Measurements from ENCODE around the gene ZNF189.

ZNF189 gene

GRCh38 chr9:101427957-101428655, 29.5 kb downstream of the ZNF189 start:
- H3K36me3 ChIP-seq (ENCODE audit: insufficient read depth, low read length), result no peaks in the 10 kb centered on the region
- H3K27me3 ChIP-seq (ENCODE audit: insufficient read depth, low read length, poor library complexity, severe bottlenecking), result no peaks in the 10 kb centered on the region
- H3K9me3 ChIP-seq (ENCODE audit: insufficient read depth, low read depth, low read length), result no peaks in the 10 kb centered on the region
- H3F3A ChIP-seq (ENCODE audit: low read depth), result no peaks in the 10 kb centered on the region
- no peaks in the 10 kb centered on the region for H3K9me2 ChIP-seq (replicated peaks; ENCODE audit: low read depth, low read length)
- H3K79me2 ChIP-seq (ENCODE audit: insufficient read depth, low read length), result no peaks in the 10 kb centered on the region
- H3K4me2 ChIP-seq (ENCODE audit: low read depth, low read length, poor library complexity, severe bottlenecking), result no peak overlapping the region
- H3K4me1 ChIP-seq (ENCODE audit: insufficient read depth, low read length, poor library complexity, severe bottlenecking), result no peaks in the 10 kb centered on the region
- no peak overlapping the region for H3K9ac ChIP-seq (ENCODE audit: low read depth, low read length, poor library complexity, severe bottlenecking)
- H4K20me1 ChIP-seq (ENCODE audit: insufficient read depth, low read length, poor library complexity, severe bottlenecking), result no peaks in the 10 kb centered on the region
- no peak overlapping the region for H3K4me3 ChIP-seq (ENCODE audit: low read length, poor library complexity, severe bottlenecking)
- TF ChIP-seq CTCF (conservative IDR thresholded peaks at IDR 0.05; ENCODE audit: low read length) (no peak), EZH2phosphoT487 (IDR thresholded peaks at IDR 0.05; ENCODE audit: borderline replicate concordance) (no peak)
- no peak overlapping the region for H2AFZ ChIP-seq (ENCODE audit: low read length)

GRCh38 chr9:101428909-101429308, 30.3 kb downstream of the ZNF189 start:
- no peak overlapping the region for H3K4me3 ChIP-seq (ENCODE audit: low read length, poor library complexity, severe bottlenecking)
- no peaks in the 10 kb centered on the region for H3F3A ChIP-seq (ENCODE audit: low read depth)
- H3K79me2 ChIP-seq (ENCODE audit: insufficient read depth, low read length), result no peaks in the 10 kb centered on the region
- H3K36me3 ChIP-seq (ENCODE audit: insufficient read depth, low read length), result no peaks in the 10 kb centered on the region
- H3K9me3 ChIP-seq (ENCODE audit: insufficient read depth, low read depth, low read length), result no peaks in the 10 kb centered on the region
- no peak overlapping the region for H2AFZ ChIP-seq (ENCODE audit: low read length)
- no peaks in the 10 kb centered on the region for H3K4me1 ChIP-seq (ENCODE audit: insufficient read depth, low read length, poor library complexity, severe bottlenecking)
- TF ChIP-seq EZH2phosphoT487 (IDR thresholded peaks at IDR 0.05; ENCODE audit: borderline replicate concordance), result no peak
- no peak for TF ChIP-seq CTCF (conservative IDR thresholded peaks at IDR 0.05; ENCODE audit: low read length)
- H3K4me2 ChIP-seq (ENCODE audit: low read depth, low read length, poor library complexity, severe bottlenecking), result no peak overlapping the region
- H4K20me1 ChIP-seq (ENCODE audit: insufficient read depth, low read length, poor library complexity, severe bottlenecking), result no peaks in the 10 kb centered on the region
- H3K9me2 ChIP-seq (replicated peaks; ENCODE audit: low read depth, low read length), result no peaks in the 10 kb centered on the region
- H3K9ac ChIP-seq (ENCODE audit: low read depth, low read length, poor library complexity, severe bottlenecking), result no peak overlapping the region
- no peaks in the 10 kb centered on the region for H3K27me3 ChIP-seq (ENCODE audit: insufficient read depth, low read length, poor library complexity, severe bottlenecking)

- H3K4me2 ChIP-seq (ENCODE audit: low read depth, low read length, poor library complexity, severe bottlenecking), result no peak overlapping the region
- no peaks in the 10 kb centered on the region for H3K9me3 ChIP-seq (ENCODE audit: insufficient read depth, low read depth, low read length)
- no peaks in the 10 kb centered on the region for H3K9me2 ChIP-seq (replicated peaks; ENCODE audit: low read depth, low read length)
- H2AFZ ChIP-seq (ENCODE audit: low read length), result no peak overlapping the region
- H3F3A ChIP-seq (ENCODE audit: low read depth), result no peaks in the 10 kb centered on the region
- H3K9ac ChIP-seq (ENCODE audit: low read depth, low read length, poor library complexity, severe bottlenecking), result no peak overlapping the region
- H3K4me3 ChIP-seq (ENCODE audit: low read length, poor library complexity, severe bottlenecking), result no peak overlapping the region
- H4K20me1 ChIP-seq (ENCODE audit: insufficient read depth, low read length, poor library complexity, severe bottlenecking), result no peaks in the 10 kb centered on the region
- no peaks in the 10 kb centered on the region for H3K4me1 ChIP-seq (ENCODE audit: insufficient read depth, low read length, poor library complexity, severe bottlenecking)
- no peaks in the 10 kb centered on the region for H3K27me3 ChIP-seq (ENCODE audit: insufficient read depth, low read length, poor library complexity, severe bottlenecking)
- H3K79me2 ChIP-seq (ENCODE audit: insufficient read depth, low read length), result no peaks in the 10 kb centered on the region
- TF ChIP-seq EZH2phosphoT487 (IDR thresholded peaks at IDR 0.05; ENCODE audit: borderline replicate concordance) (no peak), CTCF (conservative IDR thresholded peaks at IDR 0.05; ENCODE audit: low read length) (no peak)
- no peaks in the 10 kb centered on the region for H3K36me3 ChIP-seq (ENCODE audit: insufficient read depth, low read length)
Observed at GRCh38 chr9:101429736-101430135, 31.1 kb downstream of the ZNF189 start.

All from Loucy (cell line).